Panc1 (cell line): Measurements from ENCODE around the gene KRTAP12-3.

ENCODE experiments used
- POLR2AphosphoS5 ChIP-seq: IDR thresholded peaks from 2 replicates; pipeline ENCODE4 v1.6.1; 2012; ENCODE audit warnings: mild to moderate bottlenecking, low read depth, low read length, moderate library complexity
- TCF7L2 ChIP-seq: IDR thresholded peaks from 2 replicates; pipeline ENCODE4 v1.6.1; 2011; ENCODE audit warnings: mild to moderate bottlenecking, low read depth, low read length, inconsistent platforms
- TF ChIP-seq, protein P1 (sequence below): fragments of 450-650 bp; IDR thresholded peaks from 2 replicates; pipeline ENCODE4 v1.5.1; 2017; ENCODE audit warnings: mild to moderate bottlenecking
- TF ChIP-seq, protein P2 (sequence below), 2 experiments: IDR thresholded peaks; 2 replicates each; pipeline ENCODE4 v1.6.1; 2011 to 2012; ENCODE audit warnings: low read depth in 2 of 2, control low read depth in 1 of 2, low read length in 1 of 2, mild to moderate bottlenecking in 1 of 2, moderate library complexity in 1 of 2; ENCODE audit not compliant: insufficient read depth in 1 of 2

DNA sequence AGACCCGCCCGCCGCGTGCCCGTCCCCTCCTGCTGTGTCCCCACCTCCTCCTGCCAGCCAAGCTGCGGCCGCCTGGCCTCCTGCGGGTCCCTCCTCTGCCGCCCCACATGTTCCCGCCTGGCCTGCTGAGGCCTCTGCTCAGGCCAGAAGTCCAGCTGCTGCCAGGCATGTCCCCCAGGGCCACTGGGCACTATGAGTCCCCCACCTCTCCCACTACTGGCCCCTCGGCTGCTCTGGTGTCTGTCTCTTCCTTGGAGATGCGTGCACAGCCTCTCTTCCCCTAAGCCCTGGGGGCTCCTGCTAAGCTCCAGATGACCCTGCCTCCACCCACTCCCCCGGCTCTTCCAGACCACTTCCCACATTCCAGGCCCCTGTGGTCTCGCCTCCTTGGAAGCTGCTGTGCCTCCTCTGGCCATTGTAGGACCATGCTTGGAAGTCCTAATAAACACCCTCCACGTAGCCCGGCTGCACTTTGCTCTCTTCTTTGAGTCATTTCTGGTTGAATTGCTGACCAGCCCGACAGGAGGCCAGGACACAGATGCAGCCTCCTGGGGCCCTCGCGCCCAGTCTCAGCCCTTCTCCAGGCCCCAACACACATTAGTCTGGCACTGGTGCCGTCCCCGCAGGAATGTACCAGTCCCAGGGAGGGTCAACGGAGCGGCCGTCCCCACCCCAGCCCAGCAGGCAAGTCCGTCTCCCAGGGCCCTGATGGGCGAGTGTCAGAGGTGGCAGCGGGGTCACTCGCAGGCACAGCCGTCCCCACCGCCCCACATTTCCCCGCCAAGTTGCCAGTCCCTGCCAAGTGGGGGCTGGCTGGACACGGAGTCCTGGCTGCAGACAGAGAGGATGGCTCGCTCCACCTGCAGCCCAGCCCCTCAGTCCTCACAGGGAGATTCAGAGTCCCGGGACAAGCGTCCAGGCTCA is 40.3 kb downstream of the KRTAP12-3 start:
- TF ChIP-seq, protein P1, sequence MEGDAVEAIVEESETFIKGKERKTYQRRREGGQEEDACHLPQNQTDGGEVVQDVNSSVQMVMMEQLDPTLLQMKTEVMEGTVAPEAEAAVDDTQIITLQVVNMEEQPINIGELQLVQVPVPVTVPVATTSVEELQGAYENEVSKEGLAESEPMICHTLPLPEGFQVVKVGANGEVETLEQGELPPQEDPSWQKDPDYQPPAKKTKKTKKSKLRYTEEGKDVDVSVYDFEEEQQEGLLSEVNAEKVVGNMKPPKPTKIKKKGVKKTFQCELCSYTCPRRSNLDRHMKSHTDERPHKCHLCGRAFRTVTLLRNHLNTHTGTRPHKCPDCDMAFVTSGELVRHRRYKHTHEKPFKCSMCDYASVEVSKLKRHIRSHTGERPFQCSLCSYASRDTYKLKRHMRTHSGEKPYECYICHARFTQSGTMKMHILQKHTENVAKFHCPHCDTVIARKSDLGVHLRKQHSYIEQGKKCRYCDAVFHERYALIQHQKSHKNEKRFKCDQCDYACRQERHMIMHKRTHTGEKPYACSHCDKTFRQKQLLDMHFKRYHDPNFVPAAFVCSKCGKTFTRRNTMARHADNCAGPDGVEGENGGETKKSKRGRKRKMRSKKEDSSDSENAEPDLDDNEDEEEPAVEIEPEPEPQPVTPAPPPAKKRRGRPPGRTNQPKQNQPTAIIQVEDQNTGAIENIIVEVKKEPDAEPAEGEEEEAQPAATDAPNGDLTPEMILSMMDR, result no peak
- TF ChIP-seq POLR2AphosphoS5 (no peak), TCF7L2 (no peak)
- TF ChIP-seq, protein P2, sequence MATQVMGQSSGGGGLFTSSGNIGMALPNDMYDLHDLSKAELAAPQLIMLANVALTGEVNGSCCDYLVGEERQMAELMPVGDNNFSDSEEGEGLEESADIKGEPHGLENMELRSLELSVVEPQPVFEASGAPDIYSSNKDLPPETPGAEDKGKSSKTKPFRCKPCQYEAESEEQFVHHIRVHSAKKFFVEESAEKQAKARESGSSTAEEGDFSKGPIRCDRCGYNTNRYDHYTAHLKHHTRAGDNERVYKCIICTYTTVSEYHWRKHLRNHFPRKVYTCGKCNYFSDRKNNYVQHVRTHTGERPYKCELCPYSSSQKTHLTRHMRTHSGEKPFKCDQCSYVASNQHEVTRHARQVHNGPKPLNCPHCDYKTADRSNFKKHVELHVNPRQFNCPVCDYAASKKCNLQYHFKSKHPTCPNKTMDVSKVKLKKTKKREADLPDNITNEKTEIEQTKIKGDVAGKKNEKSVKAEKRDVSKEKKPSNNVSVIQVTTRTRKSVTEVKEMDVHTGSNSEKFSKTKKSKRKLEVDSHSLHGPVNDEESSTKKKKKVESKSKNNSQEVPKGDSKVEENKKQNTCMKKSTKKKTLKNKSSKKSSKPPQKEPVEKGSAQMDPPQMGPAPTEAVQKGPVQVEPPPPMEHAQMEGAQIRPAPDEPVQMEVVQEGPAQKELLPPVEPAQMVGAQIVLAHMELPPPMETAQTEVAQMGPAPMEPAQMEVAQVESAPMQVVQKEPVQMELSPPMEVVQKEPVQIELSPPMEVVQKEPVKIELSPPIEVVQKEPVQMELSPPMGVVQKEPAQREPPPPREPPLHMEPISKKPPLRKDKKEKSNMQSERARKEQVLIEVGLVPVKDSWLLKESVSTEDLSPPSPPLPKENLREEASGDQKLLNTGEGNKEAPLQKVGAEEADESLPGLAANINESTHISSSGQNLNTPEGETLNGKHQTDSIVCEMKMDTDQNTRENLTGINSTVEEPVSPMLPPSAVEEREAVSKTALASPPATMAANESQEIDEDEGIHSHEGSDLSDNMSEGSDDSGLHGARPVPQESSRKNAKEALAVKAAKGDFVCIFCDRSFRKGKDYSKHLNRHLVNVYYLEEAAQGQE (IDR thresholded peaks at IDR 0.05; ENCODE audit: insufficient read depth in 1 of 2, low read depth in 2 of 2, low read length in 1 of 2), result no peak
